ENCODE results near the gene RTF2.

DNA sequence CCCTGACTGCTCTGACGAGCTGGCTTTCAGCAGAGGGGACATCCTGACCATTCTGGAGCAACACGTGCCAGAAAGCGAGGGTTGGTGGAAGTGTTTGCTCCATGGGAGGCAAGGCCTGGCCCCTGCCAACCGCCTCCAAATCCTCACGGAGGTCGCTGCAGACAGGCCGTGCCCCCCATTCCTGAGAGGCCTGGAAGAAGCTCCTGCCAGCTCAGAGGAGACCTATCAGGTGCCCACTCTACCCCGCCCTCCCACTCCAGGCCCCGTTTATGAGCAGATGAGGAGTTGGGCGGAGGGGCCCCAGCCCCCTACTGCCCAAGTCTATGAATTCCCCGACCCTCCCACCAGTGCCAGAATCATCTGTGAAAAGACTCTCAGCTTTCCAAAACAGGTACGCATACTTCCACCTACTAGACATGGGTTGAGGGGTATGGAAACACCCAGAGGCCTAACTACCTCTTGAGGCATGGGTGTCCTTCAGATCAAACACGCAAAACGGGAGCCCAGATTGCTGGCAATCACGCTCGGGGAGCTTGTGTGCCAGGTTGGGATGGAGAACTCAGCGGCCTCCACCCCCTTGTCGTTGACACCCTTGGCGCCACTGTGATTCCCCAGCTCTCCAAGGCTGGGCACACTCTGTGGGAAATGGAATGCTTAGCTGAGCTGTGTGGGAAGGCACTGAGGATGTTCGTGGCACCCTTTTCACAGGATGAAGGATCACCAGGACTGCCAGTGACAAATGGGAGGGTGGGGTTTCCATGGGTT, 31.0 kb upstream of the RTF2 start:
- TF ChIP-seq, protein P1, sequence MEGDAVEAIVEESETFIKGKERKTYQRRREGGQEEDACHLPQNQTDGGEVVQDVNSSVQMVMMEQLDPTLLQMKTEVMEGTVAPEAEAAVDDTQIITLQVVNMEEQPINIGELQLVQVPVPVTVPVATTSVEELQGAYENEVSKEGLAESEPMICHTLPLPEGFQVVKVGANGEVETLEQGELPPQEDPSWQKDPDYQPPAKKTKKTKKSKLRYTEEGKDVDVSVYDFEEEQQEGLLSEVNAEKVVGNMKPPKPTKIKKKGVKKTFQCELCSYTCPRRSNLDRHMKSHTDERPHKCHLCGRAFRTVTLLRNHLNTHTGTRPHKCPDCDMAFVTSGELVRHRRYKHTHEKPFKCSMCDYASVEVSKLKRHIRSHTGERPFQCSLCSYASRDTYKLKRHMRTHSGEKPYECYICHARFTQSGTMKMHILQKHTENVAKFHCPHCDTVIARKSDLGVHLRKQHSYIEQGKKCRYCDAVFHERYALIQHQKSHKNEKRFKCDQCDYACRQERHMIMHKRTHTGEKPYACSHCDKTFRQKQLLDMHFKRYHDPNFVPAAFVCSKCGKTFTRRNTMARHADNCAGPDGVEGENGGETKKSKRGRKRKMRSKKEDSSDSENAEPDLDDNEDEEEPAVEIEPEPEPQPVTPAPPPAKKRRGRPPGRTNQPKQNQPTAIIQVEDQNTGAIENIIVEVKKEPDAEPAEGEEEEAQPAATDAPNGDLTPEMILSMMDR (IDR thresholded peaks at IDR 0.05; ENCODE audit: insufficient read depth, low read depth, low read length), result no peak
- no peak for TF ChIP-seq EZH2 (IDR thresholded peaks at IDR 0.05; ENCODE audit: insufficient read depth, low read length)
